Common myeloid progenitor, CD34-positive (primary cell): ENCODE data around the gene TARP.

Experiments used
- CTCF ChIA-PET: fragments of 350-600 bp; sonication (Branson Sonifier 250); formaldehyde crosslinking; loops from one replicate; lab custom pipeline; 2021; ENCODE audit warnings: antibody characterized with exemption; lab: Charles Lee
- POLR2A ChIA-PET: fragments of 350-600 bp; sonication (Branson Sonifier 250); formaldehyde crosslinking; loops from one replicate; lab custom pipeline; 2021; ENCODE audit warnings: antibody characterized with exemption; lab: Charles Lee
- DNase-seq, 3 donors: peaks; one replicate each; pipeline versions ENCODE4 v3.0.0 to v3.0.0-alpha.2; 2013
- H3K27ac ChIP-seq, 2 experiments: 1 replicate in 1 of 2; 2 replicates in 1 of 2; pipeline ENCODE4 v1.7.0; 2013; ENCODE audit warnings: inconsistent platforms in 2 of 2, low read length in 2 of 2, mild to moderate bottlenecking in 2 of 2, low read depth in 1 of 2, moderate library complexity in 1 of 2; ENCODE audit not compliant: severe bottlenecking in 2 of 2, insufficient read depth in 1 of 2, poor library complexity in 1 of 2
- H3K27me3 ChIP-seq, 5 experiments: replicated peaks in 2 of 5; 1 replicate in 3 of 5; 2 replicates in 2 of 5; pipeline versions ENCODE4 v1.6.1 to v1.7.0; 2013; ENCODE audit warnings: low read length in 4 of 5, mild to moderate bottlenecking in 2 of 5, moderate library complexity in 2 of 5, inconsistent platforms in 1 of 5; ENCODE audit not compliant: insufficient read depth in 5 of 5, control insufficient read depth in 4 of 5
- H3K36me3 ChIP-seq, 4 experiments: 1 replicate in 2 of 4; 2 replicates in 2 of 4; pipeline versions ENCODE4 v1.6.1 to v1.7.0; 2013; ENCODE audit warnings: low read length in 3 of 4, control low read depth in 1 of 4, mild to moderate bottlenecking in 1 of 4; ENCODE audit not compliant: control insufficient read depth in 4 of 4, insufficient read depth in 4 of 4
- H3K4me1 ChIP-seq, 4 experiments: 1 replicate in 3 of 4; 2 replicates in 1 of 4; pipeline versions ENCODE4 v1.6.1 to v1.7.1; 2013; ENCODE audit warnings: low read length in 3 of 4, mild to moderate bottlenecking in 3 of 4, control low read depth in 1 of 4, inconsistent platforms in 1 of 4, moderate library complexity in 1 of 4; ENCODE audit not compliant: control insufficient read depth in 4 of 4, insufficient read depth in 4 of 4; ENCODE audit errors: control extremely low read depth in 1 of 4
- H3K4me3 ChIP-seq, 7 experiments: 1 replicate in 4 of 7; 2 replicates in 3 of 7; pipeline versions ENCODE4 v1.5.1 to v1.7.0; 2013; ENCODE audit warnings: mild to moderate bottlenecking in 7 of 7, low read length in 6 of 7, moderate library complexity in 6 of 7, inconsistent platforms in 2 of 7, low read depth in 2 of 7, control low read depth in 1 of 7; ENCODE audit not compliant: insufficient read depth in 4 of 7, control insufficient read depth in 1 of 7; ENCODE audit errors: extremely low read depth in 1 of 7
- H3K9me3 ChIP-seq, 5 experiments: 1 replicate in 4 of 5; 2 replicates in 1 of 5; pipeline versions ENCODE4 v1.6.1 to v1.7.1; 2013; ENCODE audit warnings: low read length in 4 of 5, mild to moderate bottlenecking in 2 of 5, inconsistent platforms in 1 of 5, low read depth in 1 of 5, moderate library complexity in 1 of 5; ENCODE audit not compliant: control insufficient read depth in 4 of 5, insufficient read depth in 2 of 5; ENCODE audit errors: control extremely low read depth in 1 of 5
- WGBS: methylation state at CpG from one replicate; pipeline ENCODE4 v1.1.5; 2013; ENCODE audit not compliant: insufficient coverage; 5-methylcytosine and 5-hydroxymethylcytosine counted together

Gene TARP

GRCh38 chr7:38232502-38233366 is 40.7 kb downstream of the TARP start:
- H3K36me3 ChIP-seq = peaks cover 0 to 36% (median 17%) of the 10 kb centered on the region in 4 experiments
- H3K4me1 ChIP-seq = peaks cover 24 to 67% (median 32%) of the 10 kb centered on the region in 4 experiments
- no peaks in the 10 kb centered on the region for H3K9me3 ChIP-seq
- WGBS = 18% methylated on average over 11 of the region's 11 CpGs
- H3K4me3 ChIP-seq = peak overlapping the region in 3 of 7 experiments; percentile 11 to 48 (median 33)
- ChIA-PET CTCF (interaction anchor here (0.7 to 1.6 kb wide), 6 partner anchors 10 to 136 kb away, joined by 3 to 7 read pairs (median 4); no protein-coding TSS in a partner anchor), POLR2A (interaction anchor here (0.6 to 0.7 kb wide), 2 partner anchors 29 to 107 kb away, joined by 3 to 4 read pairs; no protein-coding TSS in a partner anchor)
- peak overlapping the region; percentile 13 to 16 for H3K27ac ChIP-seq
- no peaks in the 10 kb centered on the region for H3K27me3 ChIP-seq
- peak; percentile 70 to 95 (median 92) for DNase-seq

- Histone ChIP-seq H3K27me3 (no peaks in the 10 kb centered on the region), H3K4me3 (no peak overlapping the region), H3K27ac (no peak overlapping the region), H3K9me3 (no peaks in the 10 kb centered on the region), H3K36me3 (peaks cover 9 to 55% (median 28%) of the 10 kb centered on the region in 4 experiments), H3K4me1 (peaks cover 21 to 61% (median 30%) of the 10 kb centered on the region in 4 experiments)
- CTCF ChIA-PET = interaction anchor here (0.7 to 2.4 kb wide), 5 partner anchors 8 to 105 kb away, joined by 3 to 11 read pairs (median 5); no protein-coding TSS in a partner anchor
- POLR2A ChIA-PET = no interaction called here
- no CpG with 5 or more reads among the region's 6 CpGs for WGBS
- DNase-seq = no peak
Observed at GRCh38 chr7:38229884-38230642, 43.4 kb downstream of the TARP start.

DNA sequence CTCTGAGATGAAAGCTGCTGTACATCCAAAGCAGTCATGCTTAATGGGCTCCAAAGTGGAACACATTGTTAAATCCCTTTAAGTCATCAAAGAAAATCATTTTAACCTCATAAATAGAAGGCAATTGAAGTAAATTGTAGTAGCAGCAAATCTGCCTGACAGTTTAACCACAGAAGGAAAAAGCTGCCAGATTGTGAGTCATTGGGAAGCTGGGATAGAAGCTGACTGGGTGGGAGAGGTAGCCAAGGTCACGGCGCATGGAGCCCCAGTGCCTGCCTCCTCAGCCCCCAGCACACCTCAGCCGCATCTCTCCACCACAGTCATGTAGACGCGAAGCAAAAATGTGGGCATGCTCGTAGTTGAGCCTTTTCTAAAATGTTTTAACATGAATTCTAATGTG is 44.0 kb downstream of the TARP start:
- CTCF ChIA-PET = interaction anchor here (0.7 to 2.4 kb wide), 7 partner anchors 9 to 106 kb away, joined by 3 to 11 read pairs (median 4); no protein-coding TSS in a partner anchor
- H3K27me3 ChIP-seq = no peaks in the 10 kb centered on the region
- no peak overlapping the region for H3K4me3 ChIP-seq
- H3K27ac ChIP-seq = no peak overlapping the region
- peak in 1 of 3 donors; percentile 35 for DNase-seq
- H3K4me1 ChIP-seq = peaks cover 21 to 54% (median 29%) of the 10 kb centered on the region in 4 experiments
- POLR2A ChIA-PET = no interaction called here
- H3K9me3 ChIP-seq = no peaks in the 10 kb centered on the region
- H3K36me3 ChIP-seq = peaks cover 10 to 62% (median 31%) of the 10 kb centered on the region in 4 experiments
- WGBS = 100% methylated on average over 3 of the region's 6 CpGs

DNA sequence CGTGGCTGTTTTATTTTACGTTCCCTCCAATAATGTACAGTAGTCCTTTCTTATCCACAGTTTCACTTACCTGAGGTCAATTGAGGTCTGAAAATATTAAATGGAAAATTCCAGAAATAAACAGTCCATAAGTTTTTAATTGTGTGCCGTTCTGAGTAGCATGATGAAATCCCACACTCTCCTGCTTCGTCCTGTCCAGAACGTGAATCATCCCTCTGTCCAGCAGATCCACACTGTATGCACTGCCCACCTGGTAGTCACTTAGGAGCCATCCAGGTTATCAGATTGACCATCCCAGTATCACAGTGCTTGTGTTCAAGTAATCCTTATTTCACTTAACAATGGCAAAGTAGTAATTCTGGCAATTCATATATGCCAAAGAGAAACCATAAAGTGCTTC is 49.0 kb downstream of the TARP start:
- Histone ChIP-seq H3K9me3 (no peaks in the 10 kb centered on the region), H3K27me3 (no peaks in the 10 kb centered on the region), H3K36me3 (peaks cover 25 to 86% (median 50%) of the 10 kb centered on the region in 4 experiments), H3K27ac (no peak overlapping the region), H3K4me3 (no peak overlapping the region), H3K4me1 (peaks cover 0 to 20% (median 7%) of the 10 kb centered on the region in 4 experiments)
- DNase-seq = no peak
- 100% methylated on average over 3 of the region's 5 CpGs for WGBS
- POLR2A ChIA-PET = no interaction called here
- CTCF ChIA-PET = interaction anchor here (1.4 to 2.3 kb wide), 3 partner anchors 88 to 145 kb away, joined by 5 to 17 read pairs (median 7); no protein-coding TSS in a partner anchor

DNA sequence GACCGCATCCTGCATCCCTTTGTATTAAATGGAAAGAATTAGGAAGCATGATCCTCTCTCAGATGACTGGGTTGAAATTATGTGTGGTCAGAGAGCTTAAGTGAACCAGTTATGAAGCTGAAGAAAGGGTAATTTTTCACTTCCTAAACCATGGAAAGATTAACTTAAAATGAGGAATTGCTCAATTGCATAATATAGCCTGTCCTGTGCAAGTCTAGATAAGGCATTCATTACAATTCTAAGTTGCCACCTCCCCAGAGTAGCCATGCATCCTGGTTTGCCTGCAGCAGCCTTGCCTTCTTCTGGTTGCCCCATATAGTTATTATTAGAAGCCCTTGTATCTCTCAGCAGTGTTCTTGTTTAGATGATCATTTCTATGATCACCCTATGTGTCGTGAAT is 50.1 kb downstream of the TARP start:
- Histone ChIP-seq H3K9me3 (no peaks in the 10 kb centered on the region), H3K36me3 (peaks cover 28 to 86% (median 57%) of the 10 kb centered on the region in 4 experiments), H3K27me3 (no peaks in the 10 kb centered on the region), H3K27ac (no peak overlapping the region), H3K4me1 (peaks cover 0 to 15% (median 5%) of the 10 kb centered on the region in 4 experiments), H3K4me3 (no peak overlapping the region)
- DNase-seq = no peak
- 100% methylated on average over 1 of the region's 2 CpGs for WGBS
- CTCF ChIA-PET = interaction anchor here (0.9 to 9.2 kb wide), 29 partner anchors 8 to 327 kb away, joined by 3 to 83 read pairs (median 5); no protein-coding TSS in a partner anchor
- POLR2A ChIA-PET = interaction anchor here (0.6 kb wide), 1 partner anchor 83 kb away, joined by 3 read pairs; no protein-coding TSS in a partner anchor

- Histone ChIP-seq H3K4me1 (peaks cover 0 to 16% (median 6%) of the 10 kb centered on the region in 4 experiments), H3K27ac (peak overlapping the region in 1 of 2 experiments; percentile 52), H3K27me3 (no peaks in the 10 kb centered on the region), H3K36me3 (peaks cover 30 to 89% (median 57%) of the 10 kb centered on the region in 4 experiments), H3K9me3 (no peaks in the 10 kb centered on the region), H3K4me3 (no peak overlapping the region)
- ChIA-PET POLR2A (no interaction called here), CTCF (interaction anchor here (0.6 to 9.2 kb wide), 35 partner anchors 9 to 326 kb away, joined by 3 to 83 read pairs (median 4); no protein-coding TSS in a partner anchor)
- WGBS = no CpG with 5 or more reads among the region's 5 CpGs
- peak; percentile 66 to 78 (median 71) for DNase-seq
Observed at GRCh38 chr7:38222481-38223096, 50.8 kb downstream of the TARP start.
